HG03457 (cell line): ENCODE results near the gene CHRM5.
A peak's percentile ranks its signal among the peaks of the same experiment; 100 is the strongest.
"Not testable (repeated sequence)": the region's sequence is repeated elsewhere in the genome, so short reads cannot be mapped to it uniquely, and the experiment has no call there.

Experiments
- ATAC-seq: cut with Tn5 transposase; IDR thresholded peaks from one replicate; pipeline ENCODE4 v1.9.1; 2021; ENCODE audit warnings: moderate number of reproducible peaks; ENCODE audit not compliant: unreplicated experiment

Gene CHRM5

DNA sequence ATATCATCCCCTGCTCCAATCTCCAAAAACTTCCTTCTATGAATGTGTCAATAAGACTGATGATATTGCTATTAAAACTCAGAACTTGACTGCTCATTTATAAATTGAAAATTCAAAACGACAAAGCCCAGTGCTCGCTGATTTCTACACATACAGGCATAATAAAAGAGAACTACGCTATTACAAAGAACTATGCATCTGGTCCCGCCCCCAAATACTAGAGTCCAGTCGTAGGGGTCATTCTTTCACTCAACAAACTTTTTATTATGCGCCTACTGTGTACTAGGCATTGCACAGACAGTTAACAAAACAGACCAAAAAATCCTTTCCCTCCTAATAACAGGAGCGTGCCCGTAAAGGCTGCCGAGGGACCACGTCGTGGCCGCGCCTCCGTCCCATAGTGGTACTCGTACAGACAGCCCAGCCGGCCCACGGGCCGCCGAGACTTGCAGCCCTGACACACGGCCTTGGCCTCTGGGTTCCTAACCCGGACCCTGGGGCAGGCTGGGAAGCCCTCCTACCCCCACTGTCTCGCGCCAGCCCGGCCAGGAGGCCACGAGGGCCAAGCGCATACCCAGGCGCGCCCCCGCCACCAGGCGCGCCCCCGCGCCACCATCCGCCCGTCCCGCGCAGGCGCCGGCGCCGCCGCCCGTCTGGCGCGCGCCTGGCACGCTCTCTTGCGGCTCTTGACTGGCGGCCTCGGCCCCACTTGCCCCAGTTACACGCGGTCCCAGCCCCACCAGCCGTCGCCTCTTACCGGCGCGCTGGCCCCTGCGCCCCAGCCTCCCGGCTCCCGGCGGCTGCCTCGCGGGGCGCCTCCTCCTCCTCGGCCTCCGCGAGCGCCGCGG, 70.0 kb downstream of the CHRM5 start:
- ATAC-seq: peak; percentile 65

DNA sequence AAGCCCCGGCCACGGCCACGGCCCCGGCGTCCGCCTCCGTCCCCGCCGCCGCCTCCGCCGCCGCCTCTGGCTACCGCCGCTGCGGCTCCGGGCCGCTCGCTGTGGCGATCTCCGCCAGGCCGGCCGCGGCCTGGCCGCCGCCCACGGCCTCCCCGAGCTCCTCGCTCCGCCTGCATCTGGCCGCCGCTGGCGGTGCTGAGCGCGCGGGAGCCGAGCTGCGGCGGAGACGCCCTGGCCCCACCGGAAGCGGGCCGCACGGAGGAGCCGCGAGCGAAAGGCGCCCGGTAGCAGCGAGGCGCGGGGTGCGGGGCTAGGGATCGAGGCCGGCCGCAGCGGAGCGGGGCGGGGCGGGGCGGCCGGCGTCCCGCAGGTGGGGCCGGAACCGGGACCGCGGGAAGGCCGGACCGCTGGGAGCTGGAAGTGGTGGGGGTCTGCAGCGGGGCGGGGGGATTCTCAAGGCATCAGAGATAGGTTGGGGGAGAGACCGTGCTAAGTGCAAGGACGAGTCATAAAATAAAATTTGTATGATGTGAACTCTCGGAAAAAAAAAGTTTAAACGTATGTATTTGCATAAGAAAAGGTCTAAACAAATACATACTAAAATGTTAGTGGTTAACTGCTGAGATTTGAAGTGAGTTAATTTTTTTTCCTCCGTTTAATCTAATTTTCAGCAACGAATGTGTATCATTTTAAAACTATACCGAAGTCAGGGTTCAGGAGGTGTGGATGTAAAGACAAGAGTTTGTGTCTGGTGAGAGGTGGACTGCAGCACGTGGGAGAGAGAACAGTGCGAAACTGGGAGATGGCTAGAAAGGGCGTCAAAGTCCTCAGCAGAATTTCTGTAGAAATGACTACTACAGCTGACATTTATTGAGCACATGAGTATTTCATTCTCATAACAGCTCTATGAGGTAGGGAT, 70.8 kb downstream of the CHRM5 start, which contains the start of gene AVEN:
Gene AVEN (minus strand): TSS at position 334 of the 919 bp plus-strand sequence. CDS start 158 bp downstream, at position 176.
- ATAC-seq: peak; percentile 32

DNA sequence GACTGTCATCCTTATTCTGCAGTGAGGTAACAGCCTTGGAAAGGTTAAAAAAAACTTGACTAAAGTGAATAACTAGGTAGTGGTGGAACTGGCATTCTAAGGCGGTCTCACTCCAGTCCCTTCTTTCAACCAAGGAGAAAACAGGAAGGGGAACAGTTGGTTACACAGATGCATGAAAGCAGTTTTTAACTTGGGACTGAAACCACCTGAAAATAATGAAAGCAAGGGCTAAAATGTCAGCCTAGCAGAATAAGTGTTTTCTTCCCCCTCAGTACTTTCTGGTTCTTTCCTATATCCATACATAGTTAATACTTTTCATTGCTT, 71.5 kb downstream of the CHRM5 start:
- ATAC-seq: no peak

DNA sequence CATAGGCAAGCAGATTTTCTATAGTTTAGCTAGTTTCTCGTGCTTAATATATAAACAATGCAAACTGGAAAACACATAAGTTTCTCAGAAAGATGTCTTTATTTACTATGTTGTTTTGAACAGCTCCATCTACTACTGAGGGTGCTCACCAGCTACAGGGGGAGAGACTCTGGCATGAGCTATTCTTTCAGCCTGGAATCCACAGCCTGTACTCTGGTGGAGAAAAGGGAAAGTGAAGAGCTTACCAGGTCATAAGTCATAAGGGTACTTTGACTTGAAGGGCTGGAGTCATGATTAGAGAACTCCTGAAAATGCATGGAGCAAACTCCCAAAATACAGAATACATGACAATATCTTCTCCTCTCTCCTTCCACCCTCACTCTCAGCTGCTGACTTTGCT, 75.1 kb downstream of the CHRM5 start:
- no peak for ATAC-seq

DNA sequence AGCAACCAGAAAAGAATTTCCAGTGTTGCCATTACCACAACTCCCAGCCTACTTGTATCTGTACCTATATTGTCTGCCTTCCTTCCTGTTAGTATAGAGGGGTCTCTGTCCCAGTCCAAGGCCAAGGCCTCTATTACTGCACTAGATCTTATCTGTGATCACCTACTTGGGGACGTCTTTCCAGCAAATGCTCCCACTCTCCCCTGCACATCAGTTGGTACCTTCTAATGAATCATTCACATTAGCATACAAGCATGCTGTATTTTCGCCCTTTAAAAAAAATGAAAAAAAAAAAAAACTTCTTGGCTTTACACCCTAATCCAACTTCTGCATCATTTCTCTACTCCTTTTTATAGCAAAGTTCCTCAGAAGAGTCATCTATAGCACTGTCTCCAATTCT, 75.5 kb downstream of the CHRM5 start:
- ATAC-seq: no peak

DNA sequence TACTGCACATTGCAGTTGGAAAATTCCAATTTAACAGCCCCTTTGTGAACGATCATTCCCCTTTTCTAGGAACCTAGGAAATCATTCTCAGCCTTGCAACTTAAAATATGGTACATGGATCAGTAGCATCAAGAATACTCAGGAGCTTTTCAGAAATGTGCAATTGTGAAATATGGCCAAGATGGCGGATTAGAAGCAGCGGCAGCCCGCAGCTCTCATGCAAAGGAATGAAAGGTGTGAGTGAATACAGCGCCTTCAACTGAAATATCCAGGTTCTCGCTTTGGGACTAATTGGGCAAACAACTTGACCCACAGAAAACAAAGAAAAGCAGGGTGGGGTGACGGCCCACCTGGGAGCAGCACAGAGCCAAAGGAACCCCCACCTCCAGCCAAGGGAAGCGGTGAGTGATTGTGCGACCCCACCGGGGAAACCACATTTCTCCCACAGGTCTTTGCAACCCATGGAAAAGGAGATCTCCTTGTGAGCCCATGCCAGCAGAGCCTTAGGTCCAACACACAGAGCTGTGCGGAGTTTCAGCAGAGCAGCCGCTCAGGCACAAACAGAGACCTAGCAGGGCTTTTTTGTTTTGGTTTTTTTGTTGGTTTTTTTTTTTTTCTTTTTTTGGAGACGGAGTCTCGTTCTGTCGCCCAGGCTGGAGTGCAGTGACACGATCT, 78.3 kb downstream of the CHRM5 start:
- ATAC-seq: no peak

DNA sequence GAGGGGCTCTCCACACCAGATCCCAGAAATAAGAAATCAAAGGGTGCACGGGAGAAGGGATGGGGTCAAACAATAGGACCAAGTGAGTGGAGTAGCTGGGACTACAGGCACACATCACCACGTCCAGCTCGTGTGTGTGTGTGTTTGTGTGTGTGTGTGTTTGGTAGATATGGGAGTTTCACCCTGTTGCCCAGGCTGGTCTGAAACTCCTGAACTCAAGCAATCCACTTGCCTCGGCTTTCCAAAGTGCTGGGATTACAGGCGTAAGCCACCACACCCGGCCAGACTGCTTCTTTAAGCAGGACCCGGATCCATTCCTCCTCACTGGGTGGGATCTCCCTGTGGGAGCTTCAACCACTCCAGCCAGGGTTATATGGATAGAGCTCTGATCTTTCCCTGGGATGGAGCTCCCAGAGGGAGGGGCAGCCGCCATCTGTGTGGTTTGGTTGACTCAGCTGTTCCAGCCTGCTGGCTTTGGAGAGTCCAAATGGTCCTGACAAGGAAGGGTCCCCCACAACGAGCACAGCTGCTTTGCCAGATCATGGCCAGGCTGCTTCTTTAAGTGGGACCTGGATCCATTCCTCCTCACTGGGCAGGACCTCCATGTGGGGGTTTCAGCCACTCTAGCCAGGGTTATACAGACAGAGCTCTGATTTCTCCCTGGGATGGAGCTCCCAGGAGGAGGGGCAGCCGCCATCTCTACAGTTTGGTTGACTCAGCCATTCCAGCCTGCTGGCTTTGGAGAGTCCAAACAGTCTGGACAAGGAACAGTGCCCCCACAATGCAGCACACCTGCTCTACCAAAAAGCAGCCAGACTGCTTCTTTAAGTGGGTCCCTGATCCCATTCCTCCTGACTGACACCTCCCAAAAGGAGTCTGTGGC, 79.8 kb downstream of the CHRM5 start:
- ATAC-seq: no peak

DNA sequence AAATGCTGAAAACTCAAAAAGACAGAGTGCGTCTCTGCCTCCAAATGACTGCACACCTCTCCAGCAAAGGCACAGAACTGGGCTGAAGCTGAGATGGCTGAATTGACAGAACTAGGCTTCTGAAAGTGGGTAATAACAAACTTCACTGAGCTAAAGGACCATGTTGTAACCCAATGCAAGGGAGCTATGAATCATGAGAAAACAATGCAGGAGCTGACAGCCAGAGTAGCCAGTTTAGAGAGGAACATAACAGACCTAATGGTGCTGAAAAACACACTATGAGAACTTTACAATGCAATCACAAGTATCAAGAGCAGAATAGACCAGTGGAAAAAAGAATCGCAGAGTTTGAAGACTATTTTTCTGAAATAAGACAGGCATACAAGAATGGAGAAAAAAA, 80.8 kb downstream of the CHRM5 start:
- ATAC-seq: no peak

DNA sequence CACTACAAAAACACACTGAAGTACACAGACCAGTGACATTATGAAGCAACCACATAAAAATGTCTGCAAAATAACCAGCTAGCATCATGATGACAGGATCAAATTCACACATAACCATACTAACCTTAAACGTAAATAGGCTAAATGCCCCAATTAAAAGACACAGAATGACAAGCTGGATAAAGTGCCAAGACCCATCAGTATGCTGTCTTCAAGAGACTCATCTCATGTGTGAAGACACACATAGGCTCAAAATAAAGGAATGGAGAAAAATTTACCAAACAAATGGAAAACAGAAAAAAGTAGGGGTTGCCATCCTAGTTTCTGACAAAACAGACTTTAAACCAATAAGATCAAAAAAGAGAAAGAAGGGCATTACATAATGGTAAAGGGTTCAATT, 82.1 kb downstream of the CHRM5 start:
- ATAC-seq: not testable (repeated sequence)

DNA sequence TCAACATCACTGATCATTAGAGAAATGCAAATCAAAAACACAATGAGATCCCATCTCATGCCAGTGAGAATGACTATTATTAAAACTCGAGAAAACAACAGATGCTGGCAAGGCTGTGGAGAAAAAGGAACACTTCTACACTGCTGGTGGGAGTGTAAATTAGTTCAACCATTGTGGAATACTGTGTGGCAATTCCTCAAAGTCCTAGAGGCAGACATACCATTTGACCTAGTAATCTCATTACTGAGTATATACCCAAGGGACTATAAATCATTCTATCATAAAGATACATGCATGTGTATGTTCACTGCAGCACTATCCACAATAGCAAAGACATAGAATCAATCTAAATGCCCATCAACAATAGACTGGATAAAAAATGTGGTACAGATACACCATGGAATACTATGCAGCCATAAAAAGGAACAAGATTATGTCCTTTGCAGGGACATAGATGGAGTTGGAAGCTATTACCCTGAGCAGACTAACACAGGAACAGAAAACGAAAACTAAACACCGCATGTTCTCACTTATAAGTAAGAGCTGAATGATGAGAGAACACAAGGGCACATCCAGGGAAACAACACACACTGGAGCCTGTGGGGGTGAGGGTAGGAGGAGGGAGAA, 85.9 kb downstream of the CHRM5 start:
- ATAC-seq: no peak

DNA sequence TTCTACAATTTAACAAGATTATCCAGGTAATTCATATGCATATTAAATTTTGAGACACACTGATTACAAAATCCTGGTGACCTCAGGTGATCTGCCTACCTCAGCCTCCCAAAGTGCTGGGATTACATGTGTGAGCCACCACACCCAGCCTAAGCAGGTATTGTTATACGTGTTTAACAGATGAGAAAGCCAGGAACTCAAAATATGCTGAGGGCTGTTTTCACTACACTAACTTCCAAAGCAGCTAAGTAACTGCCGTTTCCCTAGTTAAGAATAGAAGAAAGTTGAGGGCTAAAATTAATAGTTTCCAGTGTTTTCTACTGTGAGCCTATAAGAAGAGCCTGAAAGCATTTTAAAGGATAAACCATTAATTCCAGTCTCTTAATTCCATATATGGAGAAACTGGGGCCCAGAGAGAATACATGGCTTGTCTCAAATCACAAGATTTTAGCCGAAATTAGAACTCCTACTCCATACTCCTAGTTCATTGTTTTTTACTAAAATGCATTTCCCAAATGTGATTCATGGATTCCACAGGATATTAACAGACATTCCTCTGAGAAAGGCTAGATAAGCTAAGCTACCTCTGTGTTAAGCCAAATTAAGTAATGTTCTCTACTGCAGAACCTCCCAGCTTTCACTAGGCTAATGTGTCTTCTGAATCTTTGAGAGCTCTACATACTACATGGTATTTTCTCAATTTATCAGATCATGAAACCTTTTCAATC, 87.7 kb downstream of the CHRM5 start:
- ATAC-seq: no peak

DNA sequence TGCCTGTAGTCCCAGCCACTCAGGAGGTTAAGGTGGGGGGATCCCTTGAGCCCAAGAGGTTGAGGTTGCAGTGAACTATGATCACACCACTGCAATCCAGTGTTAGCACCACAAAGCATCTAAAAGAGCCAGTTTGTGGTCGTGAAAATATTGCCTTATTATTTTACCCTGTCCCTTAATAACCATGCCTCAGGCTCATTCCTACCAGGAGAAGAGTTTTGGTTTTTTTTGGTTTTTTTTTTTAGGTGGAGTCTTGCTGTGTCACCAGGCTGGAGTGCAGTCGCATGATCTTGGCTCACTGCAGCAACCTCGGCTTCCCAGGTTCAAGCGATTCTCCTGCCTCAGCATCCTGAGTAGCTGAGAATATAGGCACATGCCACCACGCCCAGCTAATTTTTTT, 88.6 kb downstream of the CHRM5 start:
- ATAC-seq: no peak

DNA sequence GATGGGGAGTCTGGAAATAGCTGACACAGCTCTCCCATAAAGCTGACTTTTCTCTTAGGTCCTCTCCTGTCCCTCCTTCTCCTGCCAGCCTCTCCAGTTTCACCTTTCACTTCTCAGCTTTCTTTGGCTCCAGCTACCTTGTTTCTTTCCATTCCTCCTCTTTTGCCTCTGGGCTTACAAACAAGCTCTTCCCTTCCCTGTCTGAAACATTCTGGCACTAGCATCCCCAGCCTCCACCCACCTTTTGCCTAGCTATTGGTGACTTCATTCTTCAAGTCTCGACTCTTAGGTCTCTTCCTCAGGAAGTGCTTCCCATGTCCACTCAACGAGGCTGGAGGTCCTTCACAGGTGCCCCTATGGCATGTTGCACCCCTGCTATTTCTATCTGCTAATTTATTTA, 91.2 kb downstream of the CHRM5 start:
- no peak for ATAC-seq

DNA sequence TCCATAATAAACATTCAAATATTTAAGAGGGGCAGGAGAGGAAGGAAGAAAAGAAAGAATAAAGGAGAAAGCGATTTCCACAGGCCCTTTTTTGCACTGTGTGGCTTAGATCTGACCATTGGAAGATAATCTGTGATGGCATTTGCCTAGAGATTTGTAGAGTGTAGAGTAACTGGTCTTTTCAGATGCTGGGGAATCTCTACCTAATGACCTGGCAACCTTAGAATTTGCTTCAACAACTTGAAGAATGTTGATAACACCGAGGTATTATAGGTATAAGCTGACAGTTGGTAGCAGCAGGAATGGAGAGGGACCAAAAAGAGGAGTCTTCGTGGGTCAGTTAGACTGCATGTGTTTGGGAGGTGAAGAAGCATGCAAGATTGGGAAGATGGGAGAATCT, 91.6 kb downstream of the CHRM5 start:
- ATAC-seq: no peak

DNA sequence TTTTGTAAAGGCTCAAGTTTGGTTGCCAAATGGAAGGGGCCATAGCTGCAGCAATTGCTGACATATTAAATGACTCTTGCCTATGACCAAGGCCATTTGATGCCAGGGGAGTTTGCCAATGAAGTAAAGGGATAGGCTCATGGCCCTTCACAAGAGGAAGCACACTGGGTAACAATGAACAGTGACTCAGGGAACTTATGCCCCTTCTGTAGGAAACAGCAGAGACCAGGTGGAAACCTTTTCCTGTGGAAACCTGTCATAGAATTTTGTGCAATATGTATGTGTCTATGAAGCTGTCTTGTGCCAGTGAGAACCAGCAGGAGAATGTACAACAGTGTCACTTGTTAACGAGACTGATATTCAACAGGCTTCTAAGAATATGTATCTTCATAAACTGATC, 96.1 kb downstream of the CHRM5 start:
- ATAC-seq: no peak

DNA sequence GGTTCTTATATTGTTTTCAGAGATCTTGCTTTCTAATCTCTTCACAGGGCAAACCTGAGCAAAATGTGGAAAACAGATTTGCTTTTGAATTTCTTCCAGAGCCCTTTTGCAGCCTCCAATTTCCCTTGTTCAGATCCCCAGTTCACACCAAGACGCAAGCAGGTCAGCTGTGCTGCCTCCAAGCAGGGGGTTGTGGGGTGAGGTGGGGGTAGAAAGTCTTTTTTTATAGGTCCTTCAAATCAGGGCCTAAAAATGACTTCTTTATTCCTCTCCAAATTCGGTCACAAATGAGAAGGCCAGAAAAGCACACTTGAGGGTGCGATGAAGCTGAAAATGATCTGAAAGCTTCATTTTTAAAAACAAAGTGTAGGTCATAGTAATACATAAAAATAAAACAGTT, 97.0 kb downstream of the CHRM5 start:
- no peak for ATAC-seq

DNA sequence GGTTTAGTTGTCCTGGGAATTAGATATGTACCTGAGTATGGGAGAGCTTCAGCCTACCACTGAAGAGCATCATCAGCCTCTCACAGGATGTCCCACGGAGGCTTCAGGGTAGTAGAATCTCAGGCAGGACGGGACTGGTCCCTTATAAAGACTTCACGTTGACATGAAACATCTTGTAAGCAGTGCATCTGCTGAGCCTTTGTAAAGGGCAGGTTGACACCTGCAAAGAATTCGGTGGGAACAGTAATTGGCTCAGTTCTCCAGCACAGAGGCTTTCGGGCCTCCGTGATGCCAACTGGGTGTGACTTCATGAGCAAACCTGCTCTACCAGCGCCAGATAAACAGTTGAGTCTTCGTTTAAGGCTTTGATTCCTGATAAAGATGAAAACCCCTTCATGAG, 97.6 kb downstream of the CHRM5 start:
- no peak for ATAC-seq

DNA sequence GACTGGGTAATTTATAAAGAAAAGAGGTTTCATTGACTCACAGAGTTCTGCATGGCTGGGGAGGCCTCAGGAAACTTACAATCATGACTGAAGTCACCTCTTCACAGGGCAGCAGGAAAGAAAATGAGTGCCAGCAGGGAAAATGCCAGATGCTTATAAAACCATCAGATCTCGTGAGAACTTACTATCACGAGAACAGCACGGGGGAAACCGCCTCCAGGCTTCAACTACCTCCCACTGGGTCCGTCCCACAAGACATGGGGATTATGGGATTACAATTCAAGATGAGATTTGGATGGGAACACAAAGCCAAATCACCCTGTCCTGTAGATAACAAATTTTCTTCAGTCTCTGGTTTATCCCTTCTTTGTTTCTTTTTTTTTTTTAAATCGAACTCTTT, 101.7 kb downstream of the CHRM5 start:
- no peak for ATAC-seq

DNA sequence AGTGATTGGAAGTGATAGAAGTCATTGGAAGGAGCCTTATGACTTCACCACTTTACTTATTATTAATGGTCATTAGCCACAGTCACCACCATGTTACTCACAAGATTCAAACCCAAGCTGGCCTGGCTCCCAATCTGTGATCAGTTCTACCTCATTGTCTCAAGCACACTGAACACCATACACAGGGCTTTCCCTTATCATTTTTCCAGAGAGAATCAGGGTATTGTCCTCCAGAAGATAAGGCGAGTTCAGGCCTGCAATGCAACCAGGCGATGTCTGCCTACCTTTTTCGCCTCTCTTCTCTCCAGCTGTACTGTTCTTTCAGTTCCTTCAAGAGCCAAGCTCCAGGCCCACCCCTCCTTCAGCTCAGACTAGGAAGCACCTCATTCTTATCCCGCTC, 108.5 kb downstream of the CHRM5 start:
- ATAC-seq: no peak
